WTC11 (cell line): Measurements from ENCODE around the gene IL1R1. TPM values are rescaled to one million over a fixed set of nuclear protein-coding genes. Genes with fewer than 3 reads are reported as not detected.

Experiments
- ATAC-seq: fragments of 200-7000 bp; cut with Tn5 transposase; 2 replicates; pipeline ENCODE4 v1.10.0; 2021; ENCODE audit warnings: mild to moderate bottlenecking, moderate library complexity
- CTCF ChIA-PET: fragments of 300-600 bp; sonication (Branson Sonifier 250); formaldehyde crosslinking; loops from one replicate; lab custom pipeline; 2021; ENCODE audit warnings: antibody characterized with exemption; lab: Charles Lee
- POLR2A ChIA-PET: fragments of 350-600 bp; sonication (Branson Sonifier 250); formaldehyde crosslinking; loops from one replicate; lab custom pipeline; 2021; ENCODE audit warnings: antibody characterized with exemption; lab: Charles Lee
- DNase-seq: peaks from one replicate; pipeline ENCODE4 v3.0.0; 2021; ENCODE audit warnings: low spot score
- H3K27ac Mint-ChIP-seq: 2 replicates; pipeline ENCODE4 v1.8.0; 2021; ENCODE audit warnings: mixed read lengths
- H3K27me3 Mint-ChIP-seq: 2 replicates; pipeline ENCODE4 v1.8.0; 2021; ENCODE audit warnings: low read depth, mild to moderate bottlenecking, moderate library complexity, mixed read lengths
- H3K36me3 Mint-ChIP-seq: 2 replicates; pipeline ENCODE4 v1.8.0; 2021; ENCODE audit warnings: mixed read lengths
- H3K4me1 Mint-ChIP-seq: 2 replicates; pipeline ENCODE4 v1.8.0; 2022; ENCODE audit warnings: mixed read lengths
- H3K4me3 Mint-ChIP-seq: 2 replicates; pipeline ENCODE4 v1.8.0; 2021; ENCODE audit warnings: mild to moderate bottlenecking, moderate library complexity, mixed read lengths
- H3K9me3 Mint-ChIP-seq: 2 replicates; pipeline ENCODE4 v1.8.0; 2021; ENCODE audit warnings: mixed read lengths
- AFF4 ChIP-seq: sonication (generic); formaldehyde crosslinking; IDR thresholded peaks from 2 replicates; pipeline ENCODE4 v1.8.1; 2023; ENCODE audit warnings: mild to moderate bottlenecking, missing genetic modification reagents, borderline replicate concordance
- ATF6 ChIP-seq: sonication (generic); formaldehyde crosslinking; IDR thresholded peaks from 2 replicates; pipeline ENCODE4 v1.8.1; 2023; ENCODE audit warnings: mild to moderate bottlenecking, missing genetic modification reagents
- CDX4 ChIP-seq: fragments of 250-450 bp; sonication (Bioruptor Pico); IDR thresholded peaks from 2 replicates; pipeline ENCODE4 v1.9.0; 2021; ENCODE audit warnings: moderate library complexity, mild to moderate bottlenecking, inconsistent platforms, borderline replicate concordance
- CREM ChIP-seq: sonication (generic); formaldehyde crosslinking; IDR thresholded peaks from 2 replicates; pipeline ENCODE4 v1.8.1; 2022; ENCODE audit warnings: mild to moderate bottlenecking, missing genetic modification reagents, moderate library complexity
- JUN ChIP-seq: sonication (generic); formaldehyde crosslinking; IDR thresholded peaks from 2 replicates; pipeline ENCODE4 v1.8.0; 2023; ENCODE audit warnings: mild to moderate bottlenecking, missing genetic modification reagents
- KAT7 ChIP-seq: sonication (generic); formaldehyde crosslinking; IDR thresholded peaks from 2 replicates; pipeline ENCODE4 v1.8.1; 2023; ENCODE audit warnings: missing genetic modification reagents, mild to moderate bottlenecking, borderline replicate concordance
- MYBL2 ChIP-seq: sonication (generic); formaldehyde crosslinking; IDR thresholded peaks from 2 replicates; pipeline ENCODE4 v1.8.1; 2023; ENCODE audit warnings: mild to moderate bottlenecking, moderate library complexity, missing genetic modification reagents
- NFATC4 ChIP-seq: fragments of 250-450 bp; sonication (Bioruptor Pico); IDR thresholded peaks from 2 replicates; pipeline ENCODE4 v1.9.0; 2021; ENCODE audit warnings: mild to moderate bottlenecking
- NFYB ChIP-seq: sonication (generic); formaldehyde crosslinking; conservative IDR thresholded peaks from 2 replicates; pipeline ENCODE4 v1.8.0; 2022; ENCODE audit warnings: low read depth, missing genetic modification reagents
- NR1H2 ChIP-seq: sonication (generic); formaldehyde crosslinking; IDR thresholded peaks from 2 replicates; pipeline ENCODE4 v1.9.0; 2021; ENCODE audit warnings: mild to moderate bottlenecking, moderate library complexity, missing genetic modification reagents
- OVOL2 ChIP-seq: fragments of 250-450 bp; sonication (Bioruptor Pico); IDR thresholded peaks from 2 replicates; pipeline ENCODE4 v1.9.0; 2021; ENCODE audit warnings: mild to moderate bottlenecking, borderline replicate concordance
- RORB ChIP-seq: fragments of 250-450 bp; sonication (Bioruptor Pico); IDR thresholded peaks from 2 replicates; pipeline ENCODE4 v1.9.0; 2021; ENCODE audit warnings: mild to moderate bottlenecking
- ZBTB21 ChIP-seq: sonication (generic); formaldehyde crosslinking; IDR thresholded peaks from 2 replicates; pipeline ENCODE4 v1.8.1; 2023; ENCODE audit warnings: mild to moderate bottlenecking, missing genetic modification reagents, borderline replicate concordance
- ZMAT4 ChIP-seq: fragments of 250-450 bp; sonication (Bioruptor Pico); IDR thresholded peaks from 2 replicates; pipeline ENCODE4 v1.9.0; 2021; ENCODE audit warnings: mild to moderate bottlenecking
- ZNF219 ChIP-seq: sonication (generic); formaldehyde crosslinking; IDR thresholded peaks from 2 replicates; pipeline ENCODE4 v1.8.0; 2023; ENCODE audit warnings: missing genetic modification reagents, mild to moderate bottlenecking, borderline replicate concordance
- ZNF416 ChIP-seq: fragments of 250-450 bp; sonication (Bioruptor Pico); IDR thresholded peaks from 2 replicates; pipeline ENCODE4 v1.9.0; 2021; ENCODE audit warnings: mild to moderate bottlenecking, inconsistent platforms
- ZNF423 ChIP-seq: fragments of 250-450 bp; sonication (Bioruptor Pico); IDR thresholded peaks from 2 replicates; pipeline ENCODE4 v2.1.2; 2022; ENCODE audit warnings: mild to moderate bottlenecking, moderate library complexity
- total RNA-seq: library from RNA; stranded (reverse); gene quantifications from 3 replicates; pipeline ENCODE4 v1.2.3, GENCODE V29; 2021
- TF ChIP-seq, protein P1 (sequence below): sonication (generic); formaldehyde crosslinking; IDR thresholded peaks from 2 replicates; pipeline ENCODE4 v1.8.0; 2022; ENCODE audit warnings: missing genetic modification reagents
- TF ChIP-seq, protein P2 (sequence below): sonication (generic); formaldehyde crosslinking; IDR thresholded peaks from 2 replicates; pipeline ENCODE4 v1.8.1; 2022; ENCODE audit warnings: mild to moderate bottlenecking, missing genetic modification reagents, moderate library complexity, borderline replicate concordance

Gene IL1R1
- total RNA-seq, 1 experiment from 2014 or later = 0.37 TPM

GRCh38 chr2:102181376-102181775 is 38.8 kb downstream of the IL1R1 start:
- TF ChIP-seq ZBTB21 (CRISPR knock-in tag) (no peak), NR1H2 (CRISPR knock-in tag) (no peak), MYBL2 (no peak), CDX4 (no peak), NFYB (CRISPR knock-in tag) (no peak)
- POLR2A ChIA-PET = no interaction called here
- DNase-seq (no peak), ATAC-seq (no peak)
- H3K4me3 Mint-ChIP-seq = no peak overlapping the region
- peaks cover 11% of the 10 kb centered on the region for H3K27me3 Mint-ChIP-seq
- H3K36me3 Mint-ChIP-seq = no peaks in the 10 kb centered on the region
- CTCF ChIA-PET = interaction anchor here (0.9 kb wide), 1 partner anchor 161 kb away, joined by 3 read pairs; no protein-coding TSS in a partner anchor
- no peaks in the 10 kb centered on the region for H3K9me3 Mint-ChIP-seq
- 0 out of 2 replicates have a peak, but pooled peaks cover 3% of the 10 kb centered on the region for H3K4me1 Mint-ChIP-seq
- H3K27ac Mint-ChIP-seq = no peak overlapping the region

GRCh38 chr2:102181919-102182635 is 39.5 kb downstream of the IL1R1 start:
- no peaks in the 10 kb centered on the region for H3K9me3 Mint-ChIP-seq
- H3K4me1 Mint-ChIP-seq = 0 out of 2 replicates have a peak, but pooled peaks cover 6% of the 10 kb centered on the region
- no peak overlapping the region for H3K4me3 Mint-ChIP-seq
- no peaks in the 10 kb centered on the region for H3K36me3 Mint-ChIP-seq
- DNase-seq (no peak), ATAC-seq (no peak)
- TF ChIP-seq ATF6 (CRISPR knock-in tag) = no peak
- peaks cover 18% of the 10 kb centered on the region for H3K27me3 Mint-ChIP-seq
- no peak overlapping the region for H3K27ac Mint-ChIP-seq
- CTCF ChIA-PET = interaction anchor here (0.9 kb wide), 1 partner anchor 162 kb away, joined by 3 read pairs; no protein-coding TSS in a partner anchor
- POLR2A ChIA-PET = no interaction called here

DNA sequence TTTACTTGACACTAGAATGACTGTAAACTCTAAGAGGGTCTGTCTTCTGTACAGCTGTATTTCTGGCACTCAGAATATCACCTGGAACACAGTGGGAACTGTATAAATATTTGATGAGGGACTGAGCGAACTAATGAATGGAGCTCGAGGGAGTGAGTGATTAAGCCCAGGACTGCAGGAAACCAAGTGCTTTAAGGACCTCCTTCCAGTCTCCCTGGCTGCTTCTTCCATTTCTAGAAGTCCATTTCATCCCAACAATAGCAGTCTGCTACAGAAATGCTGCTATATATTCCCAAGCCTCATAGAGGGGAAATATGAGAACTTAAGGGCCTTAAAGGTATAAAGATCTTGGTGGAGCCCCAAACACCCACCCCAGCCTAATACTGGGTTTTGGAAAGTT is 41.5 kb downstream of the IL1R1 start:
- no peak for DNase-seq
- Mint-ChIP-seq H3K9me3 (peaks cover 3% of the 10 kb centered on the region), H3K27me3 (peaks cover 38% of the 10 kb centered on the region), H3K4me1 (peaks cover 3% of the 10 kb centered on the region; the same call in 1 of the 2 replicates), H3K36me3 (peaks cover 2% of the 10 kb centered on the region; the same call in 1 of the 2 replicates), H3K27ac (no peak overlapping the region), H3K4me3 (no peak overlapping the region)
- POLR2A ChIA-PET = no interaction called here
- CTCF ChIA-PET = interaction anchor here (1.3 to 3.0 kb wide), 2 partner anchors 57 to 178 kb away, joined by 3 to 10 read pairs; no protein-coding TSS in a partner anchor
- no peak for ATAC-seq
- TF ChIP-seq CREM (CRISPR knock-in tag) (no peak), NFATC4 (no peak), RORB (CRISPR knock-in tag) (no peak), KAT7 (no peak), ZNF219 (CRISPR knock-in tag) (no peak), ZNF423 (CRISPR knock-in tag) (no peak), AFF4 (CRISPR knock-in tag) (no peak), ZNF416 (CRISPR knock-in tag) (no peak), ZMAT4 (CRISPR knock-in tag) (no peak), OVOL2 (CRISPR knock-in tag) (no peak), JUN (no peak)
- TF ChIP-seq, protein P1, sequence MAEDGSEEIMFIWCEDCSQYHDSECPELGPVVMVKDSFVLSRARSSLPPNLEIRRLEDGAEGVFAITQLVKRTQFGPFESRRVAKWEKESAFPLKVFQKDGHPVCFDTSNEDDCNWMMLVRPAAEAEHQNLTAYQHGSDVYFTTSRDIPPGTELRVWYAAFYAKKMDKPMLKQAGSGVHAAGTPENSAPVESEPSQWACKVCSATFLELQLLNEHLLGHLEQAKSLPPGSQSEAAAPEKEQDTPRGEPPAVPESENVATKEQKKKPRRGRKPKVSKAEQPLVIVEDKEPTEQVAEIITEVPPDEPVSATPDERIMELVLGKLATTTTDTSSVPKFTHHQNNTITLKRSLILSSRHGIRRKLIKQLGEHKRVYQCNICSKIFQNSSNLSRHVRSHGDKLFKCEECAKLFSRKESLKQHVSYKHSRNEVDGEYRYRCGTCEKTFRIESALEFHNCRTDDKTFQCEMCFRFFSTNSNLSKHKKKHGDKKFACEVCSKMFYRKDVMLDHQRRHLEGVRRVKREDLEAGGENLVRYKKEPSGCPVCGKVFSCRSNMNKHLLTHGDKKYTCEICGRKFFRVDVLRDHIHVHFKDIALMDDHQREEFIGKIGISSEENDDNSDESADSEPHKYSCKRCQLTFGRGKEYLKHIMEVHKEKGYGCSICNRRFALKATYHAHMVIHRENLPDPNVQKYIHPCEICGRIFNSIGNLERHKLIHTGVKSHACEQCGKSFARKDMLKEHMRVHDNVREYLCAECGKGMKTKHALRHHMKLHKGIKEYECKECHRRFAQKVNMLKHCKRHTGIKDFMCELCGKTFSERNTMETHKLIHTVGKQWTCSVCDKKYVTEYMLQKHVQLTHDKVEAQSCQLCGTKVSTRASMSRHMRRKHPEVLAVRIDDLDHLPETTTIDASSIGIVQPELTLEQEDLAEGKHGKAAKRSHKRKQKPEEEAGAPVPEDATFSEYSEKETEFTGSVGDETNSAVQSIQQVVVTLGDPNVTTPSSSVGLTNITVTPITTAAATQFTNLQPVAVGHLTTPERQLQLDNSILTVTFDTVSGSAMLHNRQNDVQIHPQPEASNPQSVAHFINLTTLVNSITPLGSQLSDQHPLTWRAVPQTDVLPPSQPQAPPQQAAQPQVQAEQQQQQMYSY (CRISPR knock-in tag) = no peak
- TF ChIP-seq, protein P2, sequence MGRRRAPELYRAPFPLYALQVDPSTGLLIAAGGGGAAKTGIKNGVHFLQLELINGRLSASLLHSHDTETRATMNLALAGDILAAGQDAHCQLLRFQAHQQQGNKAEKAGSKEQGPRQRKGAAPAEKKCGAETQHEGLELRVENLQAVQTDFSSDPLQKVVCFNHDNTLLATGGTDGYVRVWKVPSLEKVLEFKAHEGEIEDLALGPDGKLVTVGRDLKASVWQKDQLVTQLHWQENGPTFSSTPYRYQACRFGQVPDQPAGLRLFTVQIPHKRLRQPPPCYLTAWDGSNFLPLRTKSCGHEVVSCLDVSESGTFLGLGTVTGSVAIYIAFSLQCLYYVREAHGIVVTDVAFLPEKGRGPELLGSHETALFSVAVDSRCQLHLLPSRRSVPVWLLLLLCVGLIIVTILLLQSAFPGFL = no peak
